Right cardiac atrium (tissue), 5 donors: ENCODE measurements around the gene R3HDM2. TPM values are rescaled to one million over a fixed set of nuclear protein-coding genes. Genes with fewer than 3 reads are reported as not detected.
"Not testable (repeated sequence)": the region's sequence is repeated elsewhere in the genome, so short reads cannot be mapped to it uniquely, and the experiment has no call there.

ENCODE experiments used
- ATAC-seq, 2 donors: fragments of 200-7000 bp; cut with Tn5 transposase; one replicate each; pipeline versions ENCODE4 v1.8.0 to v1.9.1; 2020; ENCODE audit warnings: moderate library complexity in 2 of 2, mild to moderate bottlenecking in 1 of 2
- DNase-seq, 3 donors: peaks; one replicate each; pipeline ENCODE4 v3.0.0-alpha.2; 2020
- H3K27ac ChIP-seq: one replicate; pipeline ENCODE4 v1.5.1; 2013; ENCODE audit warnings: mild to moderate bottlenecking, low read length, control low read depth, moderate library complexity
- H3K27me3 ChIP-seq: one replicate; pipeline ENCODE4 v1.6.1; 2013; ENCODE audit not compliant: control insufficient read depth, insufficient read depth
- H3K4me1 ChIP-seq: one replicate; pipeline ENCODE4 v1.6.1; 2013; ENCODE audit warnings: low read length; ENCODE audit not compliant: control insufficient read depth, insufficient read depth
- H3K4me3 ChIP-seq: one replicate; pipeline ENCODE4 v1.5.1; 2013; ENCODE audit warnings: low read length, control low read depth
- H3K9me3 ChIP-seq: one replicate; pipeline ENCODE4 v1.6.1; 2013; ENCODE audit warnings: low read length; ENCODE audit not compliant: control insufficient read depth
- WGBS: extraction: QIAGEN DNeasy Blood & Tissue Kit; methylation state at CpG from one replicate; pipeline ENCODE4 v1.1.7; 2013; 5-methylcytosine and 5-hydroxymethylcytosine counted together
- intact Hi-C, 4 donors: fragments of 100-400 bp; cut with DNase I; formaldehyde crosslinking; loops; one replicate each; pipeline versions ENCODE4 v1.11.0 to v1.14.0; 2022 to 2023
- polyA plus RNA-seq: library from polyadenylated mRNA; stranded (reverse); fragments of 200-250 nt; gene quantifications from one replicate; pipeline ENCODE4 v1.2.3, GENCODE V29; 2013
- total RNA-seq, 4 donors: library from RNA; stranded (reverse); fragmentation: NEBNext Ultra II Directional; extraction: Animal tissue kit (Norgen Biotek cat#: 25700); gene quantifications; one replicate each; pipeline ENCODE4 v1.2.1, GENCODE V29; 2021
- donor health status: healthy with polysubstance abuse.
- donor health status: DM: no; HTN: yes; CAD: no.
- donor health status: DM: no; HTN: no; CAD: no.
- donor health status: DM: no; HTN: yes; CAD: no; lungs with severe emphysema.
- donor health status: DM: yes; HTN: yes; CAD: no.

Gene R3HDM2
- total and polyA plus RNA-seq, 5 donors = 23.1 to 85.2 (median 73.8) TPM

DNA sequence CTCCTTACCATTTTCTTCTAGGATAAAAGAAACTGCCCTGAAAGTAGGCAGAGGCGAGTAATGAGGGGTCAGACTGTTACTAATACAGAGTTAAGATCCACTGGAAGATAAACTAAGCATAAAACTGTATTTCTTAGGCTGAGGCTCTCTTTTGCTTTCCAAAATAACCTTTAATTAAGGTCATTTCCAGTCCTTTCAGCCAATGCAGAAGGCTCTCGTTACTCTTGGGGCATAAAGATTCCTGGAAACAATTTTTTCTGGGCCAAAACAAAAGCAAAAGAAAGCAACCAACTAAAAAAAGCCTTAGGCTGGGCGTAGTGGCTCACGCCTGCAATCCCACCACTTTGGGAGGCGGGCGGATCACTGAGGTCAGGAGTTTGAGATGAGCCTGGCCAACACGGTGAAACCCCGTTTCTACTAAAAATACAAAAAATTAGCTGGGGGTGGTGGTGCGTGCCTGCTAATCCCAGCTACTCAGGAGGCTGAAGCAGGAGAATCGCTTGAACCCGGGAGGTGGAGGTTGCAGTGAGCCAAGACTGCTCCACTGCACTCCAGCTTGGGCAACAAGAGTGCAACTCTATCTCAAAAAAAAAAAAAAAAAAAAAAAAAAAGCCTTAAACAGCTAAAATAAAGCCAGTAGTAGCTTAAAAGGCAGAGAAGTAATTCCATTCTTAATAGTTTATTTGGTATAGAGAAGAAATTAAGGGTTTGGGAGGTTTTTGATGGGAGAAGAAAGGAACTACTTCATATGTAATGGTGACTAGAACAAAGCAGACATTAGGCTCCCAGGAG lies 111.0 kb downstream of the R3HDM2 start:
- H3K27ac ChIP-seq = no peak overlapping the region
- WGBS = 61% methylated on average over 11 of the region's 11 CpGs
- intact Hi-C loops = no loop called here

DNA sequence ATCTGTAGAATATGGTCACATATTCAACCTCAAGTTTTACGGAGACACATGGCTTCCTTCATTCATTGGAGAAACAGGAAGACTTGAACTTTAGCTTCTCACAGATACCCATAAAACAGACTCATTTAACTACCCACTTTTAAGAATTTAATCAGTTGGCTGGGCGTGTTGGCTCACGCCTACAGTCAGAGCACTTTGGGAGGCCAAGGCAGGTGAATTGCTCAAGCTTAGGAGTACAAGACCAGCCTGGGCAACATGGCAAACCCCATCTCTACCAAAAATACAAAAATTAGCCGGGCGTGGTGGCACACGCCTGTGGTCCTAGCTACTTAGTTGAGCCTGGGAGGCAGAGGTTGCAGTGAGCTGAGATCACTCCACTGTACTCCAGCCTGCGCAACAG lies 115.2 kb downstream of the R3HDM2 start:
- Histone ChIP-seq H3K4me3 (no peak overlapping the region), H3K27ac (no peak overlapping the region), H3K4me1 (no peaks in the 10 kb centered on the region), H3K9me3 (no peaks in the 10 kb centered on the region), H3K27me3 (no peaks in the 10 kb centered on the region)
- ATAC-seq (no peak), DNase-seq (no peak)
- intact Hi-C loops = no loop called here
- 95% methylated on average over 7 of the region's 7 CpGs for WGBS

More for the DNA sequence above, 111.0 kb downstream of the R3HDM2 start:
- no peaks in the 10 kb centered on the region for H3K4me1 ChIP-seq
- DNase-seq = peak in 1 of 3 donors; percentile 59
- H3K4me3 ChIP-seq = no peak overlapping the region
- peak in 1 of 2 donors; percentile 68 for ATAC-seq
- no peaks in the 10 kb centered on the region for H3K9me3 ChIP-seq
- H3K27me3 ChIP-seq = no peaks in the 10 kb centered on the region

GRCh38 chr12:57312287-57312686 lies 118.6 kb downstream of the R3HDM2 start:
- ATAC-seq, DNase-seq, H3K27me3 ChIP-seq, intact Hi-C loops, H3K4me1 ChIP-seq, H3K4me3 ChIP-seq, H3K9me3 ChIP-seq, H3K27ac ChIP-seq: not testable (repeated sequence)
- 94% methylated on average over 5 of the region's 5 CpGs for WGBS

GRCh38 chr12:57309420-57309819 lies 121.4 kb downstream of the R3HDM2 start:
- no peaks in the 10 kb centered on the region for H3K27me3 ChIP-seq
- intact Hi-C loops = loop anchor here in 3 of 4 donors (2.0 kb wide), 1 partner anchor 143 kb away; no protein-coding TSS in a partner anchor
- no peaks in the 10 kb centered on the region for H3K4me1 ChIP-seq
- DNase-seq (no peak), ATAC-seq (no peak)
- H3K9me3 ChIP-seq = no peaks in the 10 kb centered on the region
- H3K27ac ChIP-seq = no peak overlapping the region
- WGBS = 49% methylated on average over 2 of the region's 2 CpGs
- no peak overlapping the region for H3K4me3 ChIP-seq

- Histone ChIP-seq H3K27me3 (no peaks in the 10 kb centered on the region), H3K9me3 (no peaks in the 10 kb centered on the region), H3K4me3 (no peak overlapping the region), H3K4me1 (peaks cover 3% of the 10 kb centered on the region), H3K27ac (no peak overlapping the region)
- WGBS = 98% methylated on average over 3 of the region's 3 CpGs
- ATAC-seq = no peak
- DNase-seq = no peak
- intact Hi-C loops = no loop called here
These were observed 129.8 kb downstream of the R3HDM2 start for GRCh38 chr12:57300961-57301584.

- ATAC-seq = no peak
- H3K27ac ChIP-seq = no peak overlapping the region
- no peak overlapping the region for H3K4me3 ChIP-seq
- no peaks in the 10 kb centered on the region for H3K9me3 ChIP-seq
- DNase-seq = no peak
- intact Hi-C loops = no loop called here
- peaks cover 3% of the 10 kb centered on the region for H3K4me1 ChIP-seq
- WGBS = 58% methylated on average over 1 of the region's 1 CpG
- H3K27me3 ChIP-seq = no peaks in the 10 kb centered on the region
These were observed 131.3 kb downstream of the R3HDM2 start for GRCh38 chr12:57299514-57300016.

- WGBS = 75% methylated on average over 4 of the region's 4 CpGs
- Histone ChIP-seq H3K4me3 (no peak overlapping the region), H3K4me1 (peaks cover 3% of the 10 kb centered on the region), H3K9me3 (no peaks in the 10 kb centered on the region), H3K27me3 (no peaks in the 10 kb centered on the region), H3K27ac (no peak overlapping the region)
- intact Hi-C loops = no loop called here
- ATAC-seq (no peak), DNase-seq (no peak)
These were observed 134.6 kb downstream of the R3HDM2 start for GRCh38 chr12:57296291-57296690.

DNA sequence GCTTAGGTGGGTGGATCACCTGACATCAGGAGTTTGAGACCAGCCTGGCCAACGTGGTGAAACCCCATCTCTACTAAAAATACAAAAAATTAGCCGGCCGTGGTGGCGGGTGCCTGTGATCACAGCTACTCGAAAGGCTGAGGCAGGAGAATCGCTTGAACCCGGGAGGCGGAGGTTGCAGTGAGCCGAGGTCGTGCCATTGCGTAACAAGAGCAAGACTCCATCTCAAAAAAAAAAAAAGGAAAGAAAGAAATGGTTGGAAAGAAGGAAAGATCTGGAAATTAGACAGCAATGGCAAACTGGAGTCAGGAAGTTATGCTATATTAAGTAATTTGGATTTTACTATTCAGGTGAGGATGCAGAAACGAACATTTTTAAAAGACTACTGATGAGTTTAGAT lies 148.8 kb downstream of the R3HDM2 start:
- H3K4me3 ChIP-seq, H3K27ac ChIP-seq, ATAC-seq, H3K27me3 ChIP-seq, H3K9me3 ChIP-seq, intact Hi-C loops, DNase-seq, H3K4me1 ChIP-seq: not testable (repeated sequence)
- WGBS = 95% methylated on average over 12 of the region's 12 CpGs

DNA sequence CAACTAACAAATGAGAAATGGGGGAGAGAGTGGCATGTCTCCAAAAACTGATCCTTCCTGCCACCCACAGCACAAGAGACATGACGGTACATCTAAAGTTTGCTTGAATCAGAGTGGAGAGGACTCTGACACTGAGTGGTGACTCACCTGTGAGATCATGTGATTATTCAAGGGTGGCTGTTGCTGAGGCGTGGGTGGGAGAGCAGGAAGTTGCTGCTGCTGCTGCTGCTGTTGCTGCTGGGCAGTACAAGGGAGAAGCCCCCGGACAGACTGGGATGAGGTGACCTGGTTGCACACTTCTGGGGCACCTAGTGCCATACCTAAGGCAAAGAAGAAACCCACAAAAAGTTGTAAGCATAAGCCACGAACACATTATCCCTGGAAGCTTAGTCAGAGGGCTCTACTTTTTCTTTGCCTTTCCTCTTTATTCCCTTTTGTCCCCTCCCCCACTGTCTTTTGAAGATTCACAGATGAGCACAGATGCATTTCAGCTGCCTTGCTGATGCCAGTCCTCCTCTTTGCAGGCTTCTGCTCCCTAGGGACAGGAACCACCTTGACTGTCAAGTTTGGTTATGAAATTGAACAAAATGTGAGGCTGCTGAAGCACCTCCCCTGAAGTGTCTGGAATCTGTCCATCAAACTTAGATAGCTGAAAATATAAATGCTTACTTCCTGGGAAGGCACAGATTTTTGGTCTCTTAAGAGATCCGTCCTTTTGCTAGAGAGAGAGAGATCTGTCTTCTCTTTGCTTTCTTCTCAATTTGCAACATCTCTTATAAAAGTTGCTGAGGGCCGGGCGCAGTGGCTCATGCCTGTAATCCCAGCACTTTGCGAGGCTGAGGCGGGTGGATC lies 150.4 kb downstream of the R3HDM2 start:
- no peak for DNase-seq
- 73% methylated on average over 9 of the region's 9 CpGs for WGBS
- peak; percentile 57 to 64 for ATAC-seq
- Histone ChIP-seq H3K9me3 (no peaks in the 10 kb centered on the region), H3K27ac (no peak overlapping the region), H3K4me3 (no peak overlapping the region), H3K4me1 (no peaks in the 10 kb centered on the region), H3K27me3 (no peaks in the 10 kb centered on the region)
- intact Hi-C loops = no loop called here

DNA sequence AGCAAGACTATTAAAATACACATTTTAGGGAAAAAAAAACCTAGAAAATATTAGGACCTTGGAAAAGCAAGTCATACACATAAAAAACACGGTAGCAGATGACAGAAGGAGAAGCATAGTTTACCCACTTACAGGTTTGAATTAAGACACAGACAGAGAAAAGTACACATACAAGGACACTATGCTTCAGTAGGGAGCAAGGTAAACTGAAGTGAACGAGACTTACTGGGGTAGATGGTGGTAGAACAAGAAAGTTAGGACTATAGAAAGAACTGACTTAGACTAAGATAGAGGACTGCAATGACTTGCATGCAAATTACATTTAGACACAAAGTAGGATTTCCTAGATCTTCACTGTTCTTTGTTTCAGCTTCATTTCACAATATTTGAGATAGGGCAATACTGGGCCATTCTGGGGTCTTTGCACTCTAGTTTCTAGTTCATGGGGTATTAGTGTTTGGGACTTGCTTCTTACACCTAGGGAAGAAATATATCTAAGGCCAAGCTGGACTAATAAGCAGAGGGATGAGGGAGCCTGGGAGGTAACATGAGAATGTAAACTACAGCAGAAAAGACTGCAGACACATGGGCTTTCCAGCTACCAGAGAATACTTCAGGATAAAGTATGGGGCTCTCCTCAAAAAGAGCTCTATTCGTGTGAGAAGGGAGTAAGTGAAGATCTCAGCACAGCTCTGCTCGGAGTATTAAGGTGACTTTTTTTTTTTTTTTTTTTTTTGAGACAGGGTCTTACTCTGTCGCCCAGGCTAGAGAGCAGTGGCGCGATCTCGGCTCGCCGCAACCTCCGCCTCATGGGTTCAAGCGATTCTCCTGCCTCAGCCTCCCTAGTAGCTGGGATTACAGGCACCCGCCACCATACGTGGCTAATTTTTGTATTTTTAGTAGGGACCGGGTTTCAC lies 152.1 kb downstream of the R3HDM2 start:
- no peaks in the 10 kb centered on the region for H3K9me3 ChIP-seq
- H3K27ac ChIP-seq = no peak overlapping the region
- 94% methylated on average over 15 of the region's 15 CpGs for WGBS
- intact Hi-C loops = no loop called here
- no peak overlapping the region for H3K4me3 ChIP-seq
- H3K27me3 ChIP-seq = no peaks in the 10 kb centered on the region
- no peak for DNase-seq
- no peaks in the 10 kb centered on the region for H3K4me1 ChIP-seq
- no peak for ATAC-seq
